Natural killer cell (primary cell): ENCODE measurements around the gene SPAG7. TPM values are rescaled to one million over a fixed set of nuclear protein-coding genes. Genes with fewer than 3 reads are reported as not detected.

Source experiments
- ATAC-seq, 3 donors: fragments of 150-1000 bp in 2 of 3; fragments of 200-7000 bp in 1 of 3; cut with Tn5 transposase; 1 replicate in 1 of 3; 2 replicates in 2 of 3; pipeline ENCODE4 v1.10.0; 2021; ENCODE audit warnings: mild to moderate bottlenecking in 2 of 3, moderate library complexity in 2 of 3
- DNase-seq, 2 donors: peaks; one replicate each; pipeline versions ENCODE4 v3.0.0 to v3.0.0-alpha.2; 2013 to 2021; ENCODE audit warnings: mixed read lengths in 1 of 2
- H3K27ac ChIP-seq: one replicate; pipeline ENCODE4 v1.5.1; 2013; ENCODE audit warnings: mild to moderate bottlenecking, low read length
- H3K27me3 ChIP-seq: one replicate; pipeline ENCODE4 v1.6.1; 2013; ENCODE audit warnings: low read length; ENCODE audit not compliant: control insufficient read depth, insufficient read depth
- H3K36me3 ChIP-seq: one replicate; pipeline ENCODE4 v1.6.1; 2013; ENCODE audit warnings: low read length; ENCODE audit not compliant: control insufficient read depth, insufficient read depth
- H3K4me1 ChIP-seq: one replicate; pipeline ENCODE4 v1.6.1; 2013; ENCODE audit warnings: low read length; ENCODE audit not compliant: control insufficient read depth, insufficient read depth
- H3K4me3 ChIP-seq: one replicate; pipeline ENCODE4 v1.5.1; 2013; ENCODE audit warnings: low read length
- H3K9me3 ChIP-seq: one replicate; pipeline ENCODE4 v1.6.1; 2013; ENCODE audit warnings: low read length; ENCODE audit not compliant: control insufficient read depth, insufficient read depth
- H3K27ac Mint-ChIP-seq, 2 donors: one replicate each; pipeline ENCODE4 v1.8.0; 2022; ENCODE audit warnings: mild to moderate bottlenecking in 2 of 2, mixed read lengths in 2 of 2, moderate library complexity in 1 of 2
- H3K27me3 Mint-ChIP-seq, 2 donors: one replicate each; pipeline ENCODE4 v1.8.0; 2022; ENCODE audit warnings: low read depth in 2 of 2, mixed read lengths in 2 of 2
- H3K36me3 Mint-ChIP-seq: one replicate; pipeline ENCODE4 v1.8.0; 2022; ENCODE audit warnings: mixed read lengths
- H3K4me1 Mint-ChIP-seq, 2 donors: one replicate each; pipeline ENCODE4 v1.8.0; 2022; ENCODE audit warnings: mixed read lengths in 2 of 2
- H3K4me3 Mint-ChIP-seq: one replicate; pipeline ENCODE4 v1.8.0; 2022; ENCODE audit warnings: mild to moderate bottlenecking, moderate library complexity, mixed read lengths
- H3K9me3 Mint-ChIP-seq, 2 donors: one replicate each; pipeline ENCODE4 v1.8.0; 2022; ENCODE audit warnings: mixed read lengths in 2 of 2
- CTCF ChIP-seq: fragments of 200-600 bp; IDR thresholded peaks from one replicate; pipeline ENCODE4 v1.8.0; 2022; ENCODE audit warnings: antibody characterized with exemption
- WGBS: methylation state at CpG from one replicate; pipeline ENCODE4 v1.1.7; 2013; ENCODE audit warnings: missing lambda C conversion rate; ENCODE audit not compliant: insufficient coverage; 5-methylcytosine and 5-hydroxymethylcytosine counted together
- intact Hi-C: fragments of 100-400 bp; cut with micrococcal nuclease; formaldehyde crosslinking; loops from one replicate; pipeline ENCODE4 v1.14.2; 2022
- total RNA-seq, 4 donors: library from RNA; stranded (reverse); fragments of 120-200 nt in 1 of 4; gene quantifications; one replicate each; pipeline versions ENCODE4 v1.2.3 to v1.2.4, GENCODE V29; 2013 to 2022

Gene SPAG7
- total RNA-seq, 3 donors from 2014 or later (not counting 1 experiment from before 2014, with no cell fraction given): 45.7 to 60.2 (median 59.6) TPM

DNA sequence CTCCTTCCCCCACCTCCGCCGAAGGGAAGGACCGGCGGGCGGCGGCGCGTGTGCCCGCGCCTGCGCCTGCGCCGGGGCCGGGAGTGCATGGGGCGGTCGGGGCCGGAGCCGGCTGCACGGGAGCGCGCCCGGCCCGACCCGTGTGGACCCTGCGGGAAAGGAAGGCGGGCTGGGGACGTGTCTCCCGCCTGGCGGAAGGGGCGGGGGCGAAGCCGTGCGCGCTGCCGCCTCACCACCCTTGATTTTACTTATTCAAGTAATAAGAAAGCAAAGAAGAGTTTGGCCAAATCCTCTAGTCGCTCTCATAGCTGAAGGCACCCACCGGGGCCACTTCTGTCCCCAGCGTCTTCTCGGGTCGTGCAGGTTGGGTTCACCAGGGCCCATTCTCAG is 18.7 kb downstream of the SPAG7 start:
- H3K9me3 Mint-ChIP-seq: no peaks in the 10 kb centered on the region
- Histone ChIP-seq H3K27ac (peak overlapping the region; percentile 97), H3K9me3 (no peaks in the 10 kb centered on the region), H3K4me1 (peaks cover 45% of the 10 kb centered on the region), H3K4me3 (peak overlapping the region; percentile 99), H3K36me3 (peaks cover 34% of the 10 kb centered on the region), H3K27me3 (no peaks in the 10 kb centered on the region)
- peak; percentile 72 to 87 for DNase-seq
- H3K4me1 Mint-ChIP-seq: peaks cover 45 to 52% of the 10 kb centered on the region in 2 donors
- intact Hi-C loops: loop anchor here (1.0 to 5.0 kb wide), 3 partner anchors 9 to 468 kb away; partner anchors contain the start of genes NUP88, RNF167, SLC25A11 and SPAG7
- H3K36me3 Mint-ChIP-seq: peaks cover 14% of the 10 kb centered on the region
- peak overlapping the region; percentile 87 to 93 for H3K27ac Mint-ChIP-seq
- WGBS: under 1% methylated on average over 40 of the region's 40 CpGs
- TF ChIP-seq CTCF: no peak
- H3K27me3 Mint-ChIP-seq: peaks cover 0 to 2% of the 10 kb centered on the region in 2 donors
- H3K4me3 Mint-ChIP-seq: peak overlapping the region; percentile 91
- peak; percentile 30 to 69 (median 58) for ATAC-seq

DNA sequence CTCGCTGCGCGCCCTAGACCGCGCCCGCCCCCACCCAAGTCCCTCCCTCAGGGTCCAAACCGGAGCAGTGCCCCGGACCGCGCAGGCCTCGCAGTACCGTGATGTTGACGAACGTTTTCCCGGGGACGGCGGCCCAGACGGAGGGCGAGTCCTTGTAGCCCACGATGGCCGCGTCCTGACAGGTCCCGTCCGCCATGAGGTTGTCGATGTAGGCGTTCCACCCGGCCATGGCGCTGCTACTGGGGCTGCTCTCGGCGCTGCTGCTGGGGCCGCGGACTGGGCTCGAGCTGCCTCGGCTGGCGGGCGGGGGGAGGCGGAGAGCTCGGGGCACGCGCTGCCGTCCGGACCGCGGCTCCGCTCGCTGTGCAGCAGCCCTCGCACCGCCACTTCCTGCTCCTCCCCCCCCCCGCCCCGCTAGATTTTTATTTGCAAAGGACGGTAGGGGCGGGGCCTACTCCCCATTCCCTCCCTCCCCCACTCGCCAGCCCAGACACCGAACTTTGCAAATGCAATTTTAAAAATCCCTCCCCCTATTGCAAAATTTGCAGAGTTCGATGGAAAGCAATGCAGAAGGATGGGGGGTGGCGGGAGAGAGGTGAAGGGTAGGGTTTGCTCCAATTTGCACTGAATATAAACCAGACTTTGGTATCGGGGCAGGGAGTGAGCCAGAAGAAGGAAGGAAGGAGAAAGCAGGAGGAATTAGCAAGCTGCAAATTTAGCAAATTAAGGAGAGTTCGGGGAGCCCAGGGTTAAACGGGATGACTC is 19.3 kb downstream of the SPAG7 start, which contains the start of gene PFN1:
PFN1 (minus strand) TSS at position 365 of the 765 bp plus-strand sequence; CDS start at position 229, 136 bp downstream.
- peaks cover 14% of the 10 kb centered on the region for H3K36me3 Mint-ChIP-seq
- Histone ChIP-seq H3K27ac (peak within 1 kb of the TSS; percentile 97), H3K36me3 (peaks cover 38% of the 10 kb centered on the region), H3K4me1 (peaks cover 50% of the 10 kb centered on the region), H3K27me3 (no peaks in the 10 kb centered on the region), H3K9me3 (no peaks in the 10 kb centered on the region), H3K4me3 (peak within 1 kb of the TSS; percentile 99)
- H3K27ac Mint-ChIP-seq: peak within 1 kb of the TSS; percentile 87 to 93
- H3K4me3 Mint-ChIP-seq: peak within 1 kb of the TSS; percentile 91
- TF ChIP-seq CTCF: no peak
- H3K4me1 Mint-ChIP-seq: peaks cover 50 to 57% of the 10 kb centered on the region in 2 donors
- under 1% methylated on average over 53 of the region's 59 CpGs for WGBS
- DNase-seq (peak; percentile 80 to 96), ATAC-seq (peak; percentile 49 to 76 (median 61))
- H3K27me3 Mint-ChIP-seq: peaks cover 0 to 2% of the 10 kb centered on the region in 2 donors
- intact Hi-C loops: loop anchor here (1.0 to 5.0 kb wide), 3 partner anchors 8 to 469 kb away; partner anchors contain the start of genes NUP88, RNF167, SLC25A11 and SPAG7
- no peaks in the 10 kb centered on the region for H3K9me3 Mint-ChIP-seq

DNA sequence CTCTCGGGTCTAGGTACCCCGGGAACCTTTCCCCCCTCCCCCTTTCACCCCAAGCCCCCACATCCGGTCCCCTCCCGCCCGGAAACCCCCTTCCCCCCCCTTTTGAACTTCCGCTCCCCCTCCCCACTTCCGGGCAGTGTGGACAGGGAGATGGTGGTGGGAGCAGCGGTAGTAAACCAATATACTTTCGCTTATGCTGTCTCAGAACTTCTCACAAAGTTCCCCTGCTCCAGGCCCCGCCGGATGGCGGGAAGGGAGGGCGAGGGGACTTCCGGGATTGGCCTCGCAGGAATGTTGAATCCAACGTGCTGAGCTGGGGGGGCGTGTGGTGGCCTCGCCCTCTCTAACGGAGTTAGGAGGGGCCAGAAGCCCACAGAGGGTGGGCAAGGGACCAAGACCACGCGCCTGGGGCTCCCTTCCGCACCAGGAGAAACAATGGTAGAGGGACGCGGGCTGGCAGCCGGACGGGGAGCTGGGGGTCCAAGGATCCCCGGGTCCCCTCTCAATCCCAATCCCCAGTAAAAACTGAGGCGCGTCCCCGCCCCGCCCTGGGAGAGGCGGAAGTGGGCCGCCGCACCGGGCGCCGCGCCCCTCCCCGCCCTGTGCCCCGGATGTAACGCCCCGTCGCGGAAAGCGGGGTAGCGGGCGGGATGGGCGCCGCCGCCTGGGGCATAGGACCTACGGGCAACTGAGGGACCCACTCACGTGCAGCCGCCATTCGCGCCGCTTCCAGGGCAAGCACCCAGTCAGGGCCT is 20.0 kb downstream of the SPAG7 start:
- peaks cover 46% of the 10 kb centered on the region for H3K36me3 ChIP-seq
- H3K27me3 ChIP-seq: no peaks in the 10 kb centered on the region
- TF ChIP-seq CTCF: no peak
- H3K27ac ChIP-seq: peak overlapping the region; percentile 96
- H3K4me1 ChIP-seq: peaks cover 58% of the 10 kb centered on the region
- Mint-ChIP-seq H3K27me3 (peaks cover 0 to 2% of the 10 kb centered on the region in 2 donors), H3K4me3 (peak overlapping the region; percentile 91), H3K27ac (peak overlapping the region; percentile 87 to 93), H3K4me1 (peaks cover 57 to 65% of the 10 kb centered on the region in 2 donors), H3K36me3 (peaks cover 14% of the 10 kb centered on the region), H3K9me3 (no peaks in the 10 kb centered on the region)
- peak; percentile 11 to 40 (median 27) for ATAC-seq
- intact Hi-C loops: loop anchor here (1.0 to 5.0 kb wide), 3 partner anchors 7 to 470 kb away; partner anchors contain the start of genes NUP88, RNF167, SLC25A11 and SPAG7
- peak overlapping the region; percentile 99 for H3K4me3 ChIP-seq
- no peaks in the 10 kb centered on the region for H3K9me3 ChIP-seq
- DNase-seq: peak; percentile 69 to 81
- 0% methylated on average over 49 of the region's 56 CpGs for WGBS
